T-helper 2 cell (primary cell): ENCODE data around the gene ARHGDIA.

Source experiments
- DNase-seq, 5 experiments: peaks; one replicate each; pipeline versions ENCODE4 v3.0.0 to v3.0.0-alpha.2; 2012 to 2022

ARHGDIA gene

GRCh38 chr17:81822996-81823819 lies 47.9 kb downstream of the ARHGDIA start:
- no peak for DNase-seq

DNA sequence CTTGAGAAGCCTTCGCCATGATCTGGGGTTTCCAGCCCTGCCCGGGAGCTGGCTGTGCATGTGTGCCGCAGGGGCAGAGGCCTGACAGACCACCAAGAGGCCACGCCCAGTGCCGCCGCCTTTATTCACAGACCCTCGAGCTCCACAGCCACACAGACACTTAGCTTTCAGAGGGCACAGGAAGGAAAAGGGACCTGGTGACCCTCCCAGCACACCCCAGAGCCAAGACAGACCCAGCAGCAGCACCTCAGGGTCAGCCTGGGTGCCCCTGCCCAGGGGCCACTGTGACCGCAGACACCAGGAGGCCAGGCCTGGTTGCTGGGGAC lies 48.9 kb downstream of the ARHGDIA start:
- DNase-seq: no peak

- no peak for DNase-seq
Observed at GRCh38 chr17:81821603-81822311, 49.4 kb downstream of the ARHGDIA start.

GRCh38 chr17:81821147-81821546 lies 50.0 kb downstream of the ARHGDIA start:
- DNase-seq: no peak

GRCh38 chr17:81819708-81820107 lies 51.4 kb downstream of the ARHGDIA start:
- no peak for DNase-seq

DNA sequence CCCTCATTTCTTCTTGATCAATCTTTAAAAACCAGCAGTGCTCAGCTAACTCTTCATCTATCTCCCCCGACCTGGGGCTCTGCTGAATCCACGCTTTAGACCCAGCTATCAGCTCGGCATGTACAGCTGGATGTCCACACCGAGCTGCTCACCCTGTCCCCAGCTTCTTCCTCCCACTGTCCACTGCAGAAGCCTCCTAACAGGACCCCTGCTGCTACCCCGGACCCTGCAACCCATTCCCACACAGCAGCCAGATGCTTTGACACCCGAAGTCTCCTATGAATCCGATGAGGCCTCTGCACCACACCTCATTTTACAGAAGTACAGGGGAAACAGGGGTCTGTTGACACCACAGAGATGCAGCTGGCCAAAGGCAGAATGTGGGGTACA lies 53.4 kb downstream of the ARHGDIA start:
- no peak for DNase-seq
